GM19372 (cell line): Measurements from ENCODE around the gene RNF150.
"Not testable (repeated sequence)": the region's sequence is repeated elsewhere in the genome, so short reads cannot be mapped to it uniquely, and the experiment has no call there.

Source experiments
- ATAC-seq: cut with Tn5 transposase; IDR thresholded peaks from one replicate; pipeline ENCODE4 v1.9.1; 2021; ENCODE audit warnings: mild to moderate bottlenecking, low read depth, moderate library complexity; ENCODE audit not compliant: unreplicated experiment

The RNF150 gene

GRCh38 chr4:140839888-140840790 is 293.1 kb downstream of the RNF150 start:
- no peak for ATAC-seq

GRCh38 chr4:140839406-140839805 is 293.9 kb downstream of the RNF150 start:
- no peak for ATAC-seq

DNA sequence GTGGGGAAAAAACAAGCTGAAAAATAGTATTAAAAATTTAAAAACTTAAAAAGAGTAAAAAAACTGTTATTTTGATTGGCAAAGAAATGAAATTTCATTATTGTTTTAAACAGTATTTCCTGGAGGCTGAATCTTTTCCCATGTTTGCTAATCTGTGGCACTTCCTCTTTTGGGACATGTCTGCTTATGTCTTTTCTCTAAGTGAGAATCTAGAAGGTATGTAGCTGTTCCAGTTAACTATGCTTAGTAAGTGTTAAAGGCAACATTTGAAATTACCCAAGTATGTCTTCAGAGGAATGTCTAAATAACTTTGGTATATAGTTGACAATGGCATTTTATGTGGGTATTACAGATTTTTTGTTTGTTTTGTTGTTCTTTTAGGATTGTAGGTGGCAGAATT is 295.5 kb downstream of the RNF150 start:
- ATAC-seq = no peak

DNA sequence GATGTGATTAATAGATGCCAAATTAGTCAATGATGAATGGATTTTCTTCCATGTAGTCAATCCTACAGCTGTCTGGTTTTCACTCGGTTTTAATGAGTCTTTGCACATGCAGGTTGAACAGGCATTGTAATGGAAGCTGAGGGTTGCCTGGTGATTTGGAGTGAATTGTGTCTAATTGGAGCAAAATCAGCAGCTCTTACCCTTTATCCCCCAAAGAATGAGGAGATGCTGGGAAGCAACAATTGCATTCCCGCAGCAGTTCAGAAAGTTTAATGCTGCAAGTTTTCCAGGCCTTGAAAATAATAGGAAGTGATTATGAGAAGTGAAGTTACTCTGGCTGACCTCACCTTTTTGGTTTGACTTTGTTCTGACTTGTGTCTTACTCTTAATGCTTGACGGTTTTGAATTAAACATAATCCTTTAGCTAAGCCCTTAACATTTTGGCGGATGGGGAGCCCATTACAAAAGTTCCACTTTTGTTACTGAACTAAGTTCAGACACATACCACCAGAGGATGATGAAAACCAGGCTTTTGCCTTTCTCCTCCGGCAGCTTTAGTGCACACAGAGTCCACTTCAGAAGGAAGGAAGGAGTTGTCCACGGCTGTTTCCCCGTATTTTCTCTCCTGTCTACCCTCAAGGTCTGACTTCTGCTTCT is 298.3 kb downstream of the RNF150 start:
- no peak for ATAC-seq

DNA sequence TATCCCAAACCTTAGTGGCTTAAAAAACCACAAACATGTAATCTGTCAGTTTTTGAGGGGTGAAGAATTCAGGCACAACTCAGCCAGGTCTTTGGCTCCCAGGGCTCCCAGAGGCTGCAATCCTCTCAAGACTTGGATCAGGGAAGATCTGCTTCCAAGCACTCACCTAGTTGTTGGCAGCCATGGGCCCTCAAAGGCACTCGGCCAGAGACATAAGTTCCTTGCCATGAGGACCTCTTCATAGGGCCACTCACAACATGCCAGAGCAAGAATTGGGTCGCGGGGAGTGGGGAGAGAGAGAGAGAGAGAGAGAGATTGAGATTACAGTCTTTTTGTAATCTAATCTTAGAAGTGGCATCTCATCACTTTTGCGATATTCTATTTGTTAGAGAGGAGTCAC is 300.0 kb downstream of the RNF150 start:
- ATAC-seq = no peak

DNA sequence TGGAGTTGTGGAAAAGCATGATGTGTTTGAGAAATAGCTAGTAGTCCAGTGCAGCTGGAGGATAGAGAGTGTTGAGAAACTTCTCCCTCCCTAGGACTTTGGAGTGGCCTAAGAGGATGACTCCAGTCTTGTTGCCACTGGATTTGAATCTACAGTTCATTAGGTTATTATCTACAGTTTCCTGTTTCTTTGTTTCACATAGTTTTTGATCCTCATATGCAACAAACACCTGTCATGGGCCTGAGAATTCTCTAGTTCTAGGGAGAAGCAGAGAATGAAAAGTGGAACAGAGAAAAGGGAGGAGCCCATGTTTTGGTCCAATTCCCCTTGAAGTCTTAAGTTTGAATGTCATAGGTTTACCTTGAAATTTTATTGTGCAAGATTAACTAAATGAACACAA is 303.4 kb downstream of the RNF150 start:
- ATAC-seq = peak; percentile 98

DNA sequence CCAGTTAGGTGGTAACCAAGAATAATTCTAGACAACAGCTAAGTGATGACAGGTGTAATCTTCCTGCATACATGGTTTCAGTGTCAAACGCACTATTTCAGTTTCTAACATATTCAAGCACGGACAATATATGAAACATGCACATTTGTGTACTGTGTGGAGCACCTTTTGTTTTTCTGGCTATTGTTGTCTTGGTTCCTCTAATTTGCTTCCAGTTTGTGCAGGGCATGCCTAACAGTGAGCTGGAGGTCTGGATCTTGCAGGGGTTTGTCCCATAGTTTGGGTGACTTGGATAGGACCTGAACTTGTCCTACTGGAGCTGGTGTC is 306.6 kb downstream of the RNF150 start:
- ATAC-seq = no peak

- ATAC-seq = not testable (repeated sequence)
Measured at GRCh38 chr4:140820520-140820919, 312.7 kb downstream of the RNF150 start.

DNA sequence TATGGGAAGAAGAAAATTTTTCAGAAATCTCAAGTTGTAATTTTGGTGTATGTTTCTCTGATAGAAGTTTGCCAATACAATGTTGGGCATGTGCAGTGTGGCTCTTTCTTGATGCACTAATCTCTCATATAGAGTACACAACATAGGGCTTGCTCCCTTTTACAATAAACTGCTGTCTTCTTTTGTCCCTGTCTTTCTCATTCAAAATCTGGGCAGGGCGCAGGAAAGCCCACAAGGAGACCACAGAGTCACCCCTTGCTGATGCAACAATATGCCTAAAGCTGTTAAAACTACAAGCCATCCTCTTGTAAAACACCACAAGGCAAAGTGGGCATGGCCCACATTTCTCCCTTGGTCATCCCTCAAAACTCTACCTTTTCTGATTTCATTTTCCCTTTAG is 313.7 kb downstream of the RNF150 start:
- ATAC-seq = no peak

DNA sequence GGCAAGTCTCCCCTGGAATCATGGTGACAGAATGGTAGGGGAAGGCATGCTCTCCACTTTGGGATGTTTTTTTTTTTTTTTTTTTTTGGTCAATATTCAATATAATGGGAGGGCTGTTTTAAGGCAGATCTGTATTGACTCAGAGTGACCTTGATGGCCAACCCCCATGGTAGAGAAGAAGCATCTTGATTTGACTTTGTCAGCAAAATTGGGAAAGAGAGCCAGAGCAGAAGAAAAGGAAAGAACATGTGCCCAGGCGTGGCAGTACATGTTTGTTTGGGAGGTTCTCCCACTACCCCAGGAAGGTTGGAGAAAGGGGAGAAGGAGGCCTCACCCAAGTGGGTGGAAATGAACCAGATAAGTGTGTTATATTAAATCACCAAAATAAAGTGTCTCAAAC is 314.8 kb downstream of the RNF150 start:
- ATAC-seq = no peak

- no peak for ATAC-seq
Measured at GRCh38 chr4:140816806-140817510, 316.3 kb downstream of the RNF150 start.

DNA sequence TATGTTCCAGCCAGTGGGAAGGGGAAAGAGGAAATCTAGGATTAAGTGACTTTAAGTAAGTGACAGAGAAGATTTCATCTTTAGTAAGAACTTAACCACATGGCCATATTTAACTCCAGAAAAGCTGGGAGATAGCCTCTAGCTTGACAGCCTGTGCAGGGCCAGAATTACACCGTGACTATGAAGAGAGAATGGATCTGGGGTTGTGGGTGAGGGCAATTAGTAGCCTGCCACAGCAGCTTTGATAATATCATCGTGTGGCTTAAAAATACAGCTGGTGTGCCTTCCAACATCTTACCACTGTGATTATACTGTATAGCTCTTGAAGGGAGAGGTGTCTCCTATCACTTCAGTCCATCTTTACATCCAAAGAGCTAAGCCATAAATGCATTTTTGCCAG is 319.5 kb downstream of the RNF150 start:
- ATAC-seq = no peak

- no peak for ATAC-seq
Measured at GRCh38 chr4:140812916-140813315, 320.4 kb downstream of the RNF150 start.

DNA sequence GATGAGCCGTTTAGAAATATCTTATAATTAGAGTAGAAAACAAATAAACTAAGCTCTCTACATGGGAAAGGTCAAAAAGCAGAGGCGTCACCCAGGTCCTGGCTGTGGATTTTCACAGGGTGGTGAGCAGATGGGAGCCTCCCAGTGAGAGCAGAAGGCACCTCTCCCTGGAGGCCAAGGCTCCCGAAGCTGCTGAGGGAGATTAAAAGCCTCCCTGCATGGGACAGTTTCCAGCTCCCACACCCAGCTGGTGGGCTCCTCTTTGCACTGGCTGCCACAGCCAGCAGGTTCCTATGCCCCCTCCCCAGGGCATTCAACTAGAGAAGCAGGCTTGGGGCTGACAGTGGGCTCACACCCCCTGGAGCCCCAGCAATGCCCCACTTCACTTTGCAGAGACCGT is 321.8 kb downstream of the RNF150 start:
- no peak for ATAC-seq

DNA sequence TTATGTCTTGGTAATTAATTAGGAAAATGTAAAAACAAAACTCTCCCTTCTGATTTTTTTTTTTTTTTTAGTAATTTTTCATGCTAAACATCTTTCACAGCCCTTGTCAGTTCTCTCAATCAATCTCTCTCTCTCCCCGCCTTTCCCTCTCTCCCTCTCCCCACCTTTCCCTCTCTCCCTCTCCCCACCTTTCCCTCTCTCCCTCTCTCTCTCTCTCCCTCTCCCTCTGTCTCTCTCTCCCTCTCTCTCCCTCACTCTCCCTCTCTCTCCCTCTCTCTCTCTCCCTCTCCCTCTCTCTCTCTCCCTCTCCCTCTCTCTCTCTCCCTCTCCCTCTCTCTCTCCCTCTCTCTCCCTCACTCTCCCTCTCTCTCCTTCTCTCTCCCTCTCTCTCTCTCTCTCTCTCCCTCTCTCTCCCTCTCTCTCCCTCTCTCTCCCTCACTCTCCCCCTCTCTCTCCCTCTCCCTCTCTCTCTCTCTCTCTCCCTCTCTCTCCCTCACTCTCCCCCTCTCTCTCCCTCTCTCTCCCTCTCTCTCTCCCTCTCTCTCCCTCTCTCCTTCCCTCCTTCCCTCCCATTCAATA is 322.6 kb downstream of the RNF150 start:
- not testable (repeated sequence) for ATAC-seq
